Caco-2 (cell line): ENCODE measurements around the gene PTN. TPM values are rescaled to one million over a fixed set of nuclear protein-coding genes. Genes with fewer than 3 reads are reported as not detected.

Experiments
- BruUV-seq: library from RNA; stranded (reverse); fragments of 400-500 nt; replicated peaks from 2 replicates; lab custom pipeline; 2021; lab: Mats Ljungman, UMichigan
- CTCF ChIA-PET: fragments of 300-600 bp; sonication (Branson Sonifier 250); formaldehyde crosslinking; loops from one replicate; lab custom pipeline; 2022; ENCODE audit warnings: antibody characterized with exemption; lab: Charles Lee
- POLR2A ChIA-PET: fragments of 300-600 bp; sonication (Branson Sonifier 250); formaldehyde crosslinking; loops from one replicate; lab custom pipeline; 2022; ENCODE audit warnings: antibody characterized with exemption; lab: Charles Lee
- DNase-seq, 2 experiments: peaks; one replicate each; pipeline versions ENCODE4 v3.0.0 to v3.0.0-alpha.2; 2020 to 2022
- H3K27me3 ChIP-seq: replicated peaks from 2 replicates; pipeline ENCODE4 v1.6.0; 2011; ENCODE audit warnings: low read length; ENCODE audit not compliant: control insufficient read depth, insufficient read depth
- H3K36me3 ChIP-seq: 2 replicates; pipeline ENCODE4 v1.5.1; 2011; ENCODE audit warnings: low read length; ENCODE audit not compliant: control insufficient read depth, insufficient read depth
- H3K4me1 ChIP-seq: fragments of 250-450 bp; sonication (Bioruptor Pico); 2 replicates; pipeline ENCODE4 v1.5.1; 2020; ENCODE audit warnings: mild to moderate bottlenecking
- H3K4me3 ChIP-seq: 2 replicates; pipeline ENCODE4 v1.5.1; 2011; ENCODE audit warnings: low read depth, mild to moderate bottlenecking, control low read depth, low read length
- H3K9me3 ChIP-seq: fragments of 250-450 bp; sonication (Bioruptor Pico); 2 replicates; pipeline ENCODE4 v1.5.1; 2020; ENCODE audit warnings: mild to moderate bottlenecking, moderate library complexity
- H3K27ac Mint-ChIP-seq: one replicate; pipeline ENCODE4 v1.8.0; 2022; ENCODE audit warnings: mixed read lengths; ENCODE audit not compliant: unreplicated experiment
- H3K27me3 Mint-ChIP-seq: one replicate; pipeline ENCODE4 v1.8.0; 2022; ENCODE audit warnings: mixed read lengths; ENCODE audit not compliant: insufficient read depth, unreplicated experiment
- H3K36me3 Mint-ChIP-seq: one replicate; pipeline ENCODE4 v1.8.0; 2022; ENCODE audit warnings: mild to moderate bottlenecking, mixed read lengths; ENCODE audit not compliant: insufficient read depth, unreplicated experiment
- H3K4me1 Mint-ChIP-seq: one replicate; pipeline ENCODE4 v1.8.0; 2022; ENCODE audit warnings: low read depth, mixed read lengths; ENCODE audit not compliant: unreplicated experiment
- H3K4me3 Mint-ChIP-seq: one replicate; pipeline ENCODE4 v1.8.0; 2022; ENCODE audit warnings: mild to moderate bottlenecking, moderate library complexity, mixed read lengths; ENCODE audit not compliant: unreplicated experiment
- H3K9me3 Mint-ChIP-seq: one replicate; pipeline ENCODE4 v1.8.0; 2022; ENCODE audit warnings: mixed read lengths; ENCODE audit not compliant: unreplicated experiment
- CTCF ChIP-seq, 2 experiments: fragments of 200-600 bp in 1 of 2; IDR thresholded peaks; 1 replicate in 1 of 2; 2 replicates in 1 of 2; pipeline versions ENCODE4 v1.5.1 to v1.8.0; 2011 to 2022; ENCODE audit warnings: antibody characterized with exemption in 1 of 2, control low read depth in 1 of 2, inconsistent platforms in 1 of 2, low read depth in 1 of 2, low read length in 1 of 2, mild to moderate bottlenecking in 1 of 2, moderate library complexity in 1 of 2; ENCODE audit not compliant: insufficient read depth in 1 of 2, severe bottlenecking in 1 of 2, unreplicated experiment in 1 of 2
- intact Hi-C: fragments of 100-400 bp; cut with micrococcal nuclease; formaldehyde crosslinking; loops from one replicate; pipeline ENCODE4 v1.10.0; 2022; ENCODE audit not compliant: unreplicated experiment
- total RNA-seq: library from RNA; stranded (reverse); gene quantifications from 2 replicates; pipeline ENCODE4 v1.2.3, GENCODE V29; 2022

Gene PTN
- total RNA-seq, 1 experiment from 2014 or later: 4.3 TPM

- no peaks in the 10 kb centered on the region for H3K27me3 ChIP-seq
- TF ChIP-seq CTCF (IDR thresholded peaks at IDR 0.05; ENCODE audit: insufficient read depth in 1 of 2, low read depth in 1 of 2, low read length in 1 of 2, severe bottlenecking in 1 of 2, unreplicated experiment in 1 of 2): no peak
- no peak for DNase-seq
- no peaks in the 10 kb centered on the region for H3K36me3 Mint-ChIP-seq
- ChIA-PET POLR2A (no interaction called here), CTCF (no interaction called here)
- BruUV-seq: no TSS peak
- peaks cover 11% of the 10 kb centered on the region for H3K27me3 Mint-ChIP-seq
- intact Hi-C loops: no loop called here
- H3K36me3 ChIP-seq: no peaks in the 10 kb centered on the region
- H3K27ac Mint-ChIP-seq: no peak overlapping the region
- H3K4me3 Mint-ChIP-seq: no peak overlapping the region
- no peaks in the 10 kb centered on the region for H3K4me1 Mint-ChIP-seq
- no peaks in the 10 kb centered on the region for H3K9me3 Mint-ChIP-seq
- H3K4me3 ChIP-seq: no peak overlapping the region
- H3K4me1 ChIP-seq: no peaks in the 10 kb centered on the region
- H3K9me3 ChIP-seq: no peaks in the 10 kb centered on the region
Measured at GRCh38 chr7:137342265-137342664, 1.3 kb downstream of the PTN start.

- no TSS peak for BruUV-seq
- H3K36me3 ChIP-seq: no peaks in the 10 kb centered on the region
- ChIA-PET POLR2A (no interaction called here), CTCF (interaction anchor here (1.2 kb wide), 1 partner anchor 169 kb away, joined by 11 read pairs; no protein-coding TSS in a partner anchor)
- H3K4me1 ChIP-seq: no peaks in the 10 kb centered on the region
- H3K4me1 Mint-ChIP-seq: no peaks in the 10 kb centered on the region
- no peaks in the 10 kb centered on the region for H3K27me3 ChIP-seq
- no peaks in the 10 kb centered on the region for H3K9me3 Mint-ChIP-seq
- intact Hi-C loops: loop anchor here (1.0 kb wide), 1 partner anchor 169 kb away; no protein-coding TSS in a partner anchor
- peaks cover 2% of the 10 kb centered on the region for H3K27me3 Mint-ChIP-seq
- H3K9me3 ChIP-seq: no peaks in the 10 kb centered on the region
- no peaks in the 10 kb centered on the region for H3K36me3 Mint-ChIP-seq
- no peak overlapping the region for H3K4me3 ChIP-seq
- TF ChIP-seq CTCF (IDR thresholded peaks at IDR 0.05; ENCODE audit: insufficient read depth in 1 of 2, low read depth in 1 of 2, low read length in 1 of 2, severe bottlenecking in 1 of 2, unreplicated experiment in 1 of 2): peak; percentile 9 to 26
- H3K27ac Mint-ChIP-seq: no peak overlapping the region
- H3K4me3 Mint-ChIP-seq: no peak overlapping the region
- peak in 1 of 2 experiments; percentile 2 for DNase-seq
Measured at GRCh38 chr7:137337902-137338301, 5.6 kb downstream of the PTN start.

- ChIA-PET POLR2A (no interaction called here), CTCF (no interaction called here)
- Mint-ChIP-seq H3K4me1 (no peaks in the 10 kb centered on the region), H3K27me3 (peaks cover 2% of the 10 kb centered on the region), H3K36me3 (no peaks in the 10 kb centered on the region), H3K9me3 (no peaks in the 10 kb centered on the region), H3K4me3 (no peak overlapping the region), H3K27ac (no peak overlapping the region)
- no peak for TF ChIP-seq CTCF (IDR thresholded peaks at IDR 0.05; ENCODE audit: insufficient read depth in 1 of 2, low read depth in 1 of 2, low read length in 1 of 2, severe bottlenecking in 1 of 2, unreplicated experiment in 1 of 2)
- no peaks in the 10 kb centered on the region for H3K36me3 ChIP-seq
- no peaks in the 10 kb centered on the region for H3K27me3 ChIP-seq
- H3K4me1 ChIP-seq: no peaks in the 10 kb centered on the region
- intact Hi-C loops: no loop called here
- DNase-seq: no peak
- no TSS peak for BruUV-seq
- no peaks in the 10 kb centered on the region for H3K9me3 ChIP-seq
- H3K4me3 ChIP-seq: no peak overlapping the region
Measured at GRCh38 chr7:137335814-137336213, 7.7 kb downstream of the PTN start.
